CD4-positive, alpha-beta T cell treated with Interleukin-12 subunit alpha and Interleukin-12 subunit beta, for 1 hour (primary cell): ENCODE data around the gene CD99.
"Not testable (repeated sequence)": the region's sequence is repeated elsewhere in the genome, so short reads cannot be mapped to it uniquely, and the experiment has no call there.

Experiments
- DNase-seq: peaks from one replicate; pipeline ENCODE4 v3.0.0-alpha.2; 2020

Gene CD99

GRCh38 chrX:2690856-2691542, at the start of gene CD99:
CD99 (plus strand) TSS chrX:2691295; CDS start chrX:2691361, 66 bp downstream.
- peak; percentile 95 for DNase-seq

GRCh38 chrX:2642146-2642545, 48.9 kb upstream of the CD99 start:
- no peak for DNase-seq

- DNase-seq: no peak
Measured at GRCh38 chrX:2642791-2643190, 48.3 kb upstream of the CD99 start.

GRCh38 chrX:2643880-2644279, 47.2 kb upstream of the CD99 start:
- no peak for DNase-seq

- DNase-seq: no peak
Measured at GRCh38 chrX:2645563-2645962, 45.5 kb upstream of the CD99 start.

GRCh38 chrX:2647627-2648026, 43.5 kb upstream of the CD99 start:
- no peak for DNase-seq

GRCh38 chrX:2650037-2650436, 41.1 kb upstream of the CD99 start:
- no peak for DNase-seq

- no peak for DNase-seq
Measured at GRCh38 chrX:2650865-2651264, 40.2 kb upstream of the CD99 start.

GRCh38 chrX:2652106-2652505, 39.0 kb upstream of the CD99 start:
- DNase-seq: no peak

- DNase-seq: no peak
Measured at GRCh38 chrX:2654436-2655340, 36.4 kb upstream of the CD99 start.

- DNase-seq: no peak
Measured at GRCh38 chrX:2656257-2656836, 34.7 kb upstream of the CD99 start.

GRCh38 chrX:2657532-2658113, 33.5 kb upstream of the CD99 start:
- no peak for DNase-seq

GRCh38 chrX:2658585-2659292, 32.4 kb upstream of the CD99 start:
- no peak for DNase-seq

GRCh38 chrX:2662586-2662985, 28.5 kb upstream of the CD99 start:
- DNase-seq: no peak

- DNase-seq: no peak
Measured at GRCh38 chrX:2664502-2664901, 26.6 kb upstream of the CD99 start.

GRCh38 chrX:2665387-2666304, 25.4 kb upstream of the CD99 start:
- DNase-seq: no peak

- no peak for DNase-seq
Measured at GRCh38 chrX:2666491-2666890, 24.6 kb upstream of the CD99 start.

GRCh38 chrX:2670978-2671377, 20.1 kb upstream of the CD99 start:
- DNase-seq: no peak

- DNase-seq: no peak
Measured at GRCh38 chrX:2672084-2672483, 19.0 kb upstream of the CD99 start.

GRCh38 chrX:2673611-2674010, 17.5 kb upstream of the CD99 start:
- no peak for DNase-seq

- not testable (repeated sequence) for DNase-seq
Measured at GRCh38 chrX:2675657-2676200, 15.4 kb upstream of the CD99 start.
